HG03045 (cell line): ENCODE results near the gene BLZF1.
"Not testable (repeated sequence)": the region's sequence is repeated elsewhere in the genome, so short reads cannot be mapped to it uniquely, and the experiment has no call there.

ENCODE experiments used
- ATAC-seq: cut with Tn5 transposase; IDR thresholded peaks from one replicate; pipeline ENCODE4 v1.9.1; 2021; ENCODE audit warnings: mild to moderate bottlenecking, moderate library complexity; ENCODE audit not compliant: unreplicated experiment

The BLZF1 gene, protein sequence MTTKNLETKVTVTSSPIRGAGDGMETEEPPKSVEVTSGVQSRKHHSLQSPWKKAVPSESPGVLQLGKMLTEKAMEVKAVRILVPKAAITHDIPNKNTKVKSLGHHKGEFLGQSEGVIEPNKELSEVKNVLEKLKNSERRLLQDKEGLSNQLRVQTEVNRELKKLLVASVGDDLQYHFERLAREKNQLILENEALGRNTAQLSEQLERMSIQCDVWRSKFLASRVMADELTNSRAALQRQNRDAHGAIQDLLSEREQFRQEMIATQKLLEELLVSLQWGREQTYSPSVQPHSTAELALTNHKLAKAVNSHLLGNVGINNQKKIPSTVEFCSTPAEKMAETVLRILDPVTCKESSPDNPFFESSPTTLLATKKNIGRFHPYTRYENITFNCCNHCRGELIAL

DNA sequence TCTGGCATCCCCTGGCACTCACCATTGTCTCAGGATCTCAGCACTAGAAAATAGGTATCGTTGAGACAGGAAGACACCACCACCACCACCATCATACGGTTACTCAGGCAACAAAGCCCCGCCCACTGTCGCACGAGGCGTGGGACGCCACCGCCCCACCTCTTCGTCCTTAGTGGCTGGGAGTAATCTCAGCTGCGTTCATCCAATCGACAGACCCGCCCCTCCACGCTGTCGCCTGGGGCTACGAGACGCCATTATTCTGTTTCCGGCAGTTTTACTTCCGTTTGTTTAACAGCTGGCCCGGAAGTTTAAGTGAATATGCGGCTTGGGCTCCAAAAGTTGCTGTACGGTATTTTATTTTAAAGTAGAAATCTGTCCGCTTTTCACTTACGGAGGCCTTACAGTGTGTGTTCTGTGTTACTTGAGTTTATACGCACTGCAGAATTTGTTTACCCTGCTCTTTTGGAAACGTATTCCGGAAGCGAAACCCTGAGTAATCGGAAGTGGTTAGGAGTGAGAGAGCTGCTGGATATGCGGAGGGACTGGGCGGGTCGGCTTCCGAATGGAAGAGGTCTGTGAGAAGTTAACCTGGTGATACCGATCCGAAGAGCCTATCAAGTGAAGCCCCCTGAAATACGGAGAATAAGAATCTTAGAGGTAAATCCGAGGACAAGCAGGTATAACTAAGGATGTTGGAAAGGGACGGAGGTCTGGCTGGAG lies at the start of gene BLZF1, which contains the start of gene NME7:
BLZF1 (plus strand) TSS at position 510 of the 720 bp plus-strand sequence. CDS start 1,328 bp downstream, outside the sequence.
NME7 (minus strand) TSS at position 112 of the 720 bp plus-strand sequence; CDS start at position 25, 87 bp downstream.
- ATAC-seq: peak; percentile 99

DNA sequence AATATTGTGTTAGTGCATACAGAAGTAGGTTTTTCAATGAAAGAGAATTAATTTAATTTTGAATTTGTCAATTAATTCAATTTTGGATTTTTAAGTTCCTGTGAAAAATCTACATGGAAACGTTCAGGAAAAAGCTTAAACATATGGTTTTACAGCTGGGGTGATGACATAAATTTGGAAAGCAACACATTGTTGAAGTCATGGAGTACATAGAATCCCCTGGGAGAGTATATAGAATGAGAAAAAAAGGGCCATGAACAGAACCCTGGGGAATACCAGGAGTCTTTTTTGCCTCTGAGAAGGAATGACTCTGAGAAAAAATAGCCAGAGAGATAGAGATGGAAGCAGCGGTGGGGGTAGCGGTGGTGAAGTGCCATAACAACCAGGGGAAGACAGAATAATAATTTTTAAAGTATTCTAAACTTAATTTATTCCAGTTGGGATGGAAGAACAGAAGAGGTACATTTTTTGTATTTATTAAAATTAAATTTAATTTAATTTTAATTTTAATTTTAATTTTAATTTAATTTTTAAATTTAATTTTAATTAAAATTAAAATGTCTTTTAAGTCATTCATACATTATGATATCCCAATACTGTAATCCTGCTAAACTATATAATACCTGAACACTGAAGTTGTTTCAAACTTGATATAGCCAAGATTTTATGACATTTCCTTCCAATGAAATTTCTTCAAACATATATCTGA lies 49.3 kb upstream of the BLZF1 start:
- no peak for ATAC-seq

DNA sequence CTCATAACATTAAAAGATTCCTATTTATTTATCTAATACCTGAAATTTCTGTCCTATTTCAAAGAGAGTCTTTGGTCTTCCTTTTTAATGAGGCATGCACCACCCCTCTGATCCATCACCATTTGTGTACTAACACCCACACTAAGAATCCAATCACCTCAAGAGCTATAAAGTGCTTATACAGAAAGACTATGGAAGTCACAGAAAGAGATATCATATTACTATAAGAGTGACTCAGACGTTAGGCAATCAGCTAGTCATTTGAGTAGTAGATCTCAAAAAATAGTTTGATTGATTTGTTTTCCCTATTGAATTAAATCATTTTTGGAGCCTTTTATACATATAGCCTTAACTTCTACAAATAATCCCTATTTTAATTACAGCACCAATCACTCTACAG lies 46.5 kb upstream of the BLZF1 start:
- no peak for ATAC-seq

DNA sequence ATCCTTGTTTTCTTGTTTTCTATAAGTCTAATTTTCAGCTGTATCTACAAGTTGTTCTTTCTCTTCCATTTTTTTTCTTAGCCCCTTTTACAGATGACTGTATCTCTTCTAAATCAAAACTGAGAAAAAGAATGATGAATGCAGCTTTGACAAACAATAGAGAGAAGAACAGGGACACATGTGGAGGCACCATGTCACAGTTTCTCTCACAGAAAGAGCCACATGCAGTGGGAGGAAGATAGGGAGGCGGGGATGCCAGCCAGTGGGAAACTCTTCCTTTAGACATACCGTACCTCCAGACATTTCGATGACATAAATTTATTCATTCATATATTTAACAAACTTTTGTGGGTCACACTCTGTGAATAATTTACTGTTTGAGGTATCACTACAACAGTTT lies 45.9 kb upstream of the BLZF1 start:
- ATAC-seq: no peak

DNA sequence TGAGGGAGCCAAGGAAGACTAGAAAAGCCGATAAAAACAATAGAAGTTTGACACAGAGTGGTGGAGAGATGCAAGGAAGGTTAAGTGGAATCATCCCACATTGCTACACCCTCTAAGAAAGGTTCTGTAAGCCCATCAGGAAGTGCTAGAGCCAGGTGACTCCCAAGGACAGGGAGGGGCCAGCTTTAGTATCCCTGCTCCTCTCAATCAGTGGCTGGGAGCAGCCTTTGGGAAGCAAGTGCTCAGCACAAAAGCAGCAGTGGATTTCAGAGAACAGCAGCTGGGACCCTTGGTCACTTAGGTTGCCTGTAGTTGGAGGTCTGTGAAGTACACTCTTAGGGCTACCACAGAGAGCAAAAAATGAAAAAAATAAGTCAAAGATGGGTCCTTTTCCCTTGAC lies 42.9 kb upstream of the BLZF1 start:
- no peak for ATAC-seq

DNA sequence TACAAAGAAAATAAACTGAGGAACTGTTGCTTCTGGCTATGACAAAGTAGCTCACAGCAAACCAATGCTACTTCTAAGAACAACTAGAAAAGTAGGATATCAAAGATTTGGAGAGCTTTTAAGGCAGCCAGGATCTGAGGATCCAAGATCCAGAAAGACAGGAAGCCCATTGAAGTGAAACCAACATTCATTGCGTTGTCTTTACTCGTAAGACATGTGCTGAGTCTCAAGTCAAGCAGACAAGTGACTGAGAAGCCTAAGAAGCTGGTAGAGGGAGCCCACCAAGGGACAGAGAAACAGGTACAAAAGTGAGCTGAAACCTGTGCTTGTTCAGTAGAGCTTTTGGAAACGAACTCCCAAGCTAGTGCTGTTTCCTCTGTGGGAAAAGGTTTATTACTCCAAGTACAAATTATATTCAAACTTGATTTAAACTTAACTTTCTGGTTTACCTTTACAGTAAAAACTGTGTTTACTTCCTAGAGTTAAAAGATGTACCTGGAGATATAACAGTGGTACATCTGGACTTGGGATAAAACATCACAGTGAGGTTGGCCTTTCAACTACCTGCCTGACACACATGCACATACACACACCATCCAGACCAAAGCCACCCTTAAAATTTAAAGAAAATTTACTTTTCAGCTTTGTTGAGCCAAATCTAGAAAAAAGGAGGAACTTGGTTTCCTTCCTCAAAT lies 41.6 kb upstream of the BLZF1 start:
- peak; percentile 28 for ATAC-seq

DNA sequence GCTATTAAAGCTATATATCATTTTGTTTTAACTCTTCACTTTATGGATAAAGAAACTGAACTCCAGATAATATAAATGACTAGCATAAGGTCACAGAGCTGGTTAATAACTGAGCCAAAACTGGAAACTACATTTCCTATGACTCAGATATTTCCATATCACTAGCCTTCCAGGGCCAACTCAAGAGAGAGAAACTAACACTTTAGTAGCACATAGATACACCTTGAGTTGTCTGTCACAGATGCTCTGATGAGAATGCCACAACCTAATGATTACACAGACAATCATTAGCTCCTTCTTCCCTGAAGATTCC lies 41.1 kb upstream of the BLZF1 start:
- peak; percentile 78 for ATAC-seq

DNA sequence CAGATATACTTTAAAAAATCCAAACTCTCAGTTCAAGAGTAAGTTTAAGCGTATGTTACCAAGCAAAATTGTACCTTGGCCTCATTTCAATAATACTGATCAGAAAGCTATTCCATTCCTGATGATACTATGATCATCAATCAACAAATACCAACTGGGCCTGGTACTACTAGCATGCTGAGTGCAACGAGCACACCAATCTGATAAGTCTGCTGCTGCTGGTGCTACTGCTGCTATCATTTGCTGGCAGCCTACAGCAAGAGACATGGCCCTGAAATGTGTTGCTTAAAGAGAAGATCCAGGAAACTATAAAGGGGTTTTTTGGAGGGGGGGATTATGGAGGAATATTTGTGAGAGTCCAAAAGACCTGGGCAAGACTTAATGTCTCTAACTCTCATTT lies 40.1 kb upstream of the BLZF1 start:
- ATAC-seq: no peak

DNA sequence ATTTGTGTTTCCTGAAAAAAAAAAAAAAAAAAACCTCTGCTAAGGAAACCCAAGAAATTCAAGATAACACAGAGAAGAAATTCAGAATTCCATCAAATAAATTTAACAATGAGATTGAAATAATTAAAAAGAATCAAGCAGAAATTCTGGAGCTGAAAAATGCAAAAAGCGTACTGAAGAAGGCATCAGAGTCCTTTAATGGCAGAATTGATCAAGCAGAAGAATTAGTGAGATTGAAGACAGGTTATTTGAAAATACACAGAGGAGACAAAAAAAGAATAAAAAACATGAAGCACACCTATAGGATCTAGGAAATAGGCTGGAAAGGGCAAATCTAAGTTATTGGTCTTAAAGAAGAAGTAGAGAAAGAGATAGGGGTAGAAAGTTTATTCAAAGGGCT lies 38.6 kb upstream of the BLZF1 start:
- no peak for ATAC-seq

DNA sequence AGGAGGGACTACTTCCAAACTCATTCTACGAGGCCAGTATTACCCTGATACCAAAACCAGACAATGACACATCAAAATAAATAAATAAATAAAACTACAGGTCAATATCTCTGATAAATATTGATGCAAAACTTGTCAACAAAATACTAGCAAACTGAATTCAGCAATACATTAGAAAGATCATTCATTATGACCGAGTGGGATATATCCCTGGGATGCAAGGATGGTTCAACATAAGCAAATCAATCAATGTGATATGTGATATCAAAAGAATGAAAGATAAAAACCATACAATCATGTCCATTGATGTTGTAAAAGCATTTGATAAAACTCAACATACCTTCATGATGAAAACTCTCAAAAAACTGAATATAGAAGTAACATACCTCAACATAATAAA lies 37.1 kb upstream of the BLZF1 start:
- ATAC-seq: no peak

DNA sequence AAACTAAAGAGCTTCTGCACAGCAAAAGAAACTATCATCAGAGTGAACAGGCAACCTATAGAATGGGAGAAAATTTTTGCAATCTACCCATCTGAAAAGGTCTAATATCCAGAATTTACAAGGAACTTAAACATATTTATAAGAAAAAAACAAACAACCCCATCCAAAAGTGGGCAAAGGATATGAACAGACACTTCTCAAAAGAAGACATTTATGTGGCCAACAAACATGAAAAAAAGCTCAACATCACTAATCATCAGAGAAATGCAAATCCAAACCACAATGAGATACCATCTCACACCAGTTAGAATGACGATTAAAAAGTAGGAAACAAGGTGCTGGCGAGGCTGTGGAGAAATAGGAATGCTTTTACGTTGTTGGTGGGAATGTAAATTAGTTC lies 33.3 kb upstream of the BLZF1 start:
- not testable (repeated sequence) for ATAC-seq

DNA sequence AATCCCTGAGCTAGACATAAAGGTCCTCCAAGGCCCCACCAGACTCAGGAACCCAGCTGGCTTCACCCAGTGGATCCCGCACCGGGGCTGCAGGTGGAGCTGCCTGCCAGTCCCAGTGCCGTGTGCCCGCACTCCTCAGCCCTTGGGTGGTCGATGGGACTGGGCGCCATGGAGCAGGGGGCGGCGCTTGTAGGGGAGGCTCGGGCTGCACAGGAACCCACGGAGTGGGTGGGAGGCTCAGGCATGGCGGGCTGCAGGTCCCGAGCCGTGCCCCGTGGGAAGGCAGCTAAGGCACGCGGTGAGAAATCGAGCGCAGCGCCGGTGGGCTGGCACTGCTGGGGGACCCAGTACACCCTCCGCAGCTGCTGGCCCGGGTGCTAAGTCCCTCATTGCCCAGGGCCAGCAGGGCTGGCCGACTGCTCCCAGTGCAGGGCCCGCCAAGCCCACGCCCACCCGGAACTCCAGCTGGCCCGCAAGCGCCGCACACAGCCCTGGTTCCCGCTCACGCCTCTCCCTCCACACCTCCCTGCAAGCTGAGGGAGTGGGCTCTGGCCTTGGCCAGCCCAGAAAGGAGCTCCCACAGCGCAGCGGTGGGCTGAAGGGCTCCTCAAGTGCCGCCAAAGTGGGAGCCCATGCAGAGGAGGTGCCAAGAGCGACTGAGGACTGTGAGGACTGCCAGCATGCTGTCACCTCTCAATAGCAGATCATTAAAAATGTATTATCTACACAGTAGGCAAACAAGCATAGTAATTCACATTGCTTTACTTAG lies 30.9 kb upstream of the BLZF1 start:
- not testable (repeated sequence) for ATAC-seq

DNA sequence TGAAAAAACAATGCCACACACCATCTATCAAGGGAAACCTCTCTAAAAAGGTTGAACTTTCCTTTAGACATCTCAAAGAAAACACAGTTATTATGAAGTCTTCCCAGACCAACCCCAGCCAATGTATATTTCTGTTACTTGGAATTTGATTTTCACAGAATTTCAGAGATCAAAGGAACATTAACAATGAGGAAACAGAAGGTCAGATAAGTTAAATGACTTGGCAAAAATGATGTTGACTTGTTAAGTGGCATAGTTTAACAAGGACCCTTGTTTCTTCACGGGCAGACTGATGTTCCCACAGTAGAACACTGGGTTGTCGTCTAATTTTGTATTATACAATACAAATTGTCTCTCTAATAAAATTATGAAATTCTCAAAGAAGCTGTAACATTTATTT lies 29.4 kb upstream of the BLZF1 start:
- ATAC-seq: no peak

DNA sequence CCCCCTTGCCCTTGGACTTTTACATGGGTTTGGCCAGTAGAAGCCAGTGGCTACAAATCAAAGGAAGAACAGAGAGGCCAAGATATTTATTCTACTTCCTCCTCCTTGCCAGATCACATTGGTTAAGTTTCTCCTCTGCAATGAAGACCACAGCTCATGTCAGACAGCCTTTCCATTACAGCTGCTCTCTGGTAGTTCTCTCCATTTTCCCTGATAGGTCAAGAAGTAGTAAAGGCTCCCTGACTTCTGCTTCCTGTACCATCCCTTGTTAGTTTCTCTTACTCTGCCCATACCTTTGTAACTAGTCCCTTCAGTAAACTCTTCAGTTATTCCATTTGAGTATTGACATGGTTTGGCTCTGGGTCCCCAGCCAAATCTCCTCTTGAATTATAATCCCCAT lies 28.2 kb upstream of the BLZF1 start:
- no peak for ATAC-seq

DNA sequence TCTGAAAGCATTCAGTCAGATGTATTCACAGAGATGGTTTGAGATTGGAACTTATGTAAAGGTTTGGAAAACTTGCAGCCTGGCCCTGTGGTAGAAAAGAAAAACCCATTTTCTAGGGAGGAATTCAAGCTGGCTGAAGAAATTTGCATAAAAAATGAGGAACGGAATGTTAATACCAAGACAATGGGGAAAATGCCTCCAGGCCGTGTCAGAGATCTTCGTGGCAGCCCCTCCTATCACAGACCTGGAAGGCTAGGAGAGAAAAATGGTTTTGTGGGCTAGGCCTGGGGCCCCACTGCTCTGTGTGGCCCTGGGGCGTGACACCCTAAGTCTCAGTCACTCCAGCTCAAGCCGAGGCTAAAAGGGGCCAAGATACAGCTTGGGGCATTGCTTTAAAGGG lies 27.1 kb upstream of the BLZF1 start:
- no peak for ATAC-seq

DNA sequence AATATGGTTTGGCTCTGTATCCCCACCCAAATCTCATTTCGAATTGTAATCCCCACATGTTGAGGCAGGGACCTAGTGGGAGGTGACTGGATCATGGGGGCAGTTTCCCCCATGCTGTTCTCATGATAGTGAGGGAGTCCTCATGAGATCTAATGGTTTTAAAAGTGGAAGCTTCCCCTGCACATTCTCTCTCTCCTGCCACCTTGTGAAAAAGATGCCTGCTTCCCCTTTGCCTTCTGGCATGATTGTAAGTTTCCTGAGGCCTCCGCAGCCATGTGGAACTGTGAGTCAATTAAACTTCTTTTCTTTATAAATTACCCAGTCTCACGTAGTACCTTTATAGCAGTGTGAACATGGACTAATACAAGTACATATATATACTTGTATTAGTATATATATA lies 25.9 kb upstream of the BLZF1 start:
- not testable (repeated sequence) for ATAC-seq

DNA sequence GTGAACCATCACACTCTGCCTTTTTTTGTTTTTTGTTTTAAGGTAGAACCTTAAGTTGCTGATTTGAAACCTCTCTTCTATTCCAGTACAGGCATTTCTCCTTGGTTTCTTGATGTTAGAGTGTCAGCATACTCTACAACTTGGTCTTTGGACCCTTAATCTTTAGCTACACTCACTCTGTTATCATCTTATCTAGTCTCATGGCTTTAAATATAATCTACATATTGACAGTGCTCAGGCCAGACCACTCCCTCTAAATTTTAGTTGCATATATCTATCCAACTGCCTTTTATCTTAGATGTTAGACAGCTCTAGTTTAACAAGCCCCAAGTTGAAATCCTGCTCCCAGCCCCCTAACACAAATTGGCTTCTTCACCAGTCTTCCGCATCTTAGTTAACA lies 22.5 kb upstream of the BLZF1 start:
- ATAC-seq: no peak

DNA sequence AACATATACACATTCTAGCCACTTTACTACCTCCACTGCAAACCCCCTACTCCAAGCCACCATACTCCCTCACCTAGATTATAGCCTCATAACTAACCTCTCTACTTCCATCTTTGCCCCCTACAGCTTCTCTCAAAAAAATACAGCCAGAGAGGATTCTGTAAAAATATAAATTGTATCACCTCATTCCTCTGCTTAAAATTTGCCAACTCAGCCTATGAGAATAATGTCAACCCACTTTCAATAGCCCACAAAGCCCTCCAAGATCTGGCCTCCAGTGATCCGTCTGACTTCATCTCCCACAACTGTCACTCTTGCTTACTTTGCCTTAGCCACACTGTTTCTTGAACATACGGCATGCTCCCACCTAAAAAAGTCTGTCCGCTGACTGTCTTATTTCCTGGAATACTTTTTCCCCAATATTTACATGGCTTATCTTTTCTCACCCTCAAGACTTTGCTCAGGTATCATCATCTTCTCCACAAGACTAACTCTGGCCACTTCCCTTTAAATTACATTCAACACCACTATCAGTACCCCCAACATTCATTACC lies 21.9 kb upstream of the BLZF1 start:
- ATAC-seq: no peak

DNA sequence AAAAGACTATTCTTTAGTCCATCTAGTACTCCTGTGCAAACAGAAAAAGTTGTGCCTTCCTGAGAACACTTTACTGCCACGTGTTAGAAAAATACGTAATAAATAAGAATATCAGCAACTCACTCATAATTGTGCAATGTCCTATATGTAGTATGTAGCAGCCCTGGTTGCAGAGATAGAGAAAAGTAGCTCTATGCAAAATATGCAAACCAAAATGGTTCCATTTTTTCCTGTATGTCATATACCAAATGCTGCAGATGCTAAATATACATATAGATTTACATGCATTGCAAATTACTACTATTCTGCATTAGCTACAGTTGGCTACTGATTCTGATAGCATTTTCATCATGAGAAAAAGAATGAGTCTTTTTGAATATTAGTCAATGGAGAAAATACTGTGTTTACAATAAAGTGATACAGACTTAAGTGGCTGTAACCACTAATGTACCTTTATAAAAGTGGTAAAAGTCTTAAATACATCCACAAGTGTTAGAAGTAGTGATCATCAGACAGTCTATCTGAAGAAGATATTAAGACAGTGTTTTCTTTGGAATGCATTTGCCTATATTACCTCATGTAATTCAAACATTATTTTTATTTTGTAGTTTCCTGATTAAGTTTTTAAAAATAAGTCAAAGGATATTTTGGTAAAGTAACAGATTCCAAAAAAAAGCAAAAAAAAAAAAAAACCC lies 20.2 kb upstream of the BLZF1 start:
- no peak for ATAC-seq
